WTC11 (cell line): ENCODE data around the gene NACC2. TPM values are rescaled to one million over a fixed set of nuclear protein-coding genes. Genes with fewer than 3 reads are reported as not detected.

Experiments used
- ETV6 ChIP-seq: sonication (generic); formaldehyde crosslinking; IDR thresholded peaks from 2 replicates; pipeline ENCODE4 v1.8.1; 2022; ENCODE audit warnings: mild to moderate bottlenecking, missing genetic modification reagents
- GABPB1 ChIP-seq: sonication (generic); formaldehyde crosslinking; IDR thresholded peaks from 2 replicates; pipeline ENCODE4 v1.8.1; 2023; ENCODE audit warnings: mild to moderate bottlenecking, missing genetic modification reagents
- JAZF1 ChIP-seq: fragments of 250-450 bp; sonication (Bioruptor Pico); IDR thresholded peaks from 2 replicates; pipeline ENCODE4 v1.9.0; 2021; ENCODE audit warnings: moderate library complexity, mild to moderate bottlenecking, inconsistent platforms
- JUN ChIP-seq: sonication (generic); formaldehyde crosslinking; IDR thresholded peaks from 2 replicates; pipeline ENCODE4 v1.8.0; 2023; ENCODE audit warnings: mild to moderate bottlenecking, missing genetic modification reagents
- NFATC4 ChIP-seq: fragments of 250-450 bp; sonication (Bioruptor Pico); IDR thresholded peaks from 2 replicates; pipeline ENCODE4 v1.9.0; 2021; ENCODE audit warnings: mild to moderate bottlenecking
- NFE2L1 ChIP-seq: sonication (generic); formaldehyde crosslinking; IDR thresholded peaks from 2 replicates; pipeline ENCODE4 v1.8.1; 2023; ENCODE audit warnings: missing genetic modification reagents
- NR2C2 ChIP-seq: sonication (generic); formaldehyde crosslinking; IDR thresholded peaks from 2 replicates; pipeline ENCODE4 v1.8.0; 2022; ENCODE audit warnings: mild to moderate bottlenecking, missing genetic modification reagents
- NR3C1 ChIP-seq: sonication (generic); formaldehyde crosslinking; conservative IDR thresholded peaks from 2 replicates; pipeline ENCODE4 v1.8.1; 2023; ENCODE audit warnings: low read depth, mild to moderate bottlenecking, missing genetic modification reagents
- SOX15 ChIP-seq: fragments of 250-450 bp; sonication (Bioruptor Pico); IDR thresholded peaks from 2 replicates; pipeline ENCODE4 v1.9.0; 2021; ENCODE audit warnings: mild to moderate bottlenecking
- TCF7 ChIP-seq: sonication (generic); formaldehyde crosslinking; IDR thresholded peaks from 2 replicates; pipeline ENCODE4 v1.8.0; 2022; ENCODE audit warnings: mild to moderate bottlenecking, low read depth, missing genetic modification reagents, moderate library complexity
- TP53 ChIP-seq: sonication (generic); formaldehyde crosslinking; IDR thresholded peaks from 2 replicates; pipeline ENCODE4 v1.8.1; 2023; ENCODE audit warnings: mild to moderate bottlenecking, missing genetic modification reagents
- ZBTB21 ChIP-seq: sonication (generic); formaldehyde crosslinking; IDR thresholded peaks from 2 replicates; pipeline ENCODE4 v1.8.1; 2023; ENCODE audit warnings: mild to moderate bottlenecking, missing genetic modification reagents, borderline replicate concordance
- ZNF317 ChIP-seq: sonication (generic); formaldehyde crosslinking; IDR thresholded peaks from 2 replicates; pipeline ENCODE4 v1.8.1; 2023; ENCODE audit warnings: low read depth, mild to moderate bottlenecking, moderate library complexity, missing genetic modification reagents, borderline replicate concordance
- total RNA-seq: library from RNA; stranded (reverse); gene quantifications from 3 replicates; pipeline ENCODE4 v1.2.3, GENCODE V29; 2021
- TF ChIP-seq, protein P1 (sequence below): sonication (generic); formaldehyde crosslinking; IDR thresholded peaks from 2 replicates; pipeline ENCODE4 v1.8.1; 2023; ENCODE audit warnings: mild to moderate bottlenecking, missing genetic modification reagents
- TF ChIP-seq, protein P2 (sequence below): sonication (generic); formaldehyde crosslinking; IDR thresholded peaks from 2 replicates; pipeline ENCODE4 v1.8.1; 2023; ENCODE audit warnings: mild to moderate bottlenecking, missing genetic modification reagents
- TF ChIP-seq, protein P3 (sequence below): fragments of 250-450 bp; sonication (Bioruptor Pico); IDR thresholded peaks from 2 replicates; pipeline ENCODE4 v1.8.0; 2021; ENCODE audit warnings: mild to moderate bottlenecking
- TF ChIP-seq, protein P4 (sequence below): sonication (generic); formaldehyde crosslinking; IDR thresholded peaks from 2 replicates; pipeline ENCODE4 v1.8.0; 2022; ENCODE audit warnings: mild to moderate bottlenecking, missing genetic modification reagents
- TF ChIP-seq, protein P5 (sequence below): fragments of 250-450 bp; sonication (Bioruptor Pico); IDR thresholded peaks from 2 replicates; pipeline ENCODE4 v2.1.2; 2022; ENCODE audit warnings: mild to moderate bottlenecking, moderate library complexity
- TF ChIP-seq, protein P6 (sequence below): sonication (generic); formaldehyde crosslinking; IDR thresholded peaks from 2 replicates; pipeline ENCODE4 v1.8.1; 2023; ENCODE audit warnings: mild to moderate bottlenecking, moderate library complexity, missing genetic modification reagents
- TF ChIP-seq, protein P7 (sequence below): sonication (generic); formaldehyde crosslinking; IDR thresholded peaks from 2 replicates; pipeline ENCODE4 v1.8.1; 2023; ENCODE audit warnings: mild to moderate bottlenecking, missing genetic modification reagents, moderate library complexity
- TF ChIP-seq, protein P8 (sequence below): sonication (generic); formaldehyde crosslinking; IDR thresholded peaks from 2 replicates; pipeline ENCODE4 v1.8.1; 2022; ENCODE audit warnings: missing genetic modification reagents, borderline replicate concordance
- TF ChIP-seq, protein P9 (sequence below): sonication (generic); formaldehyde crosslinking; IDR thresholded peaks from 2 replicates; pipeline ENCODE4 v1.8.1; 2023; ENCODE audit warnings: mild to moderate bottlenecking, missing genetic modification reagents, moderate library complexity
- TF ChIP-seq, protein P10 (sequence below): sonication (generic); formaldehyde crosslinking; conservative IDR thresholded peaks from 2 replicates; pipeline ENCODE4 v1.8.1; 2023; ENCODE audit warnings: mild to moderate bottlenecking, low read depth, missing genetic modification reagents, moderate library complexity

Gene NACC2
- total RNA-seq, 1 experiment from 2014 or later = 17.1 TPM

DNA sequence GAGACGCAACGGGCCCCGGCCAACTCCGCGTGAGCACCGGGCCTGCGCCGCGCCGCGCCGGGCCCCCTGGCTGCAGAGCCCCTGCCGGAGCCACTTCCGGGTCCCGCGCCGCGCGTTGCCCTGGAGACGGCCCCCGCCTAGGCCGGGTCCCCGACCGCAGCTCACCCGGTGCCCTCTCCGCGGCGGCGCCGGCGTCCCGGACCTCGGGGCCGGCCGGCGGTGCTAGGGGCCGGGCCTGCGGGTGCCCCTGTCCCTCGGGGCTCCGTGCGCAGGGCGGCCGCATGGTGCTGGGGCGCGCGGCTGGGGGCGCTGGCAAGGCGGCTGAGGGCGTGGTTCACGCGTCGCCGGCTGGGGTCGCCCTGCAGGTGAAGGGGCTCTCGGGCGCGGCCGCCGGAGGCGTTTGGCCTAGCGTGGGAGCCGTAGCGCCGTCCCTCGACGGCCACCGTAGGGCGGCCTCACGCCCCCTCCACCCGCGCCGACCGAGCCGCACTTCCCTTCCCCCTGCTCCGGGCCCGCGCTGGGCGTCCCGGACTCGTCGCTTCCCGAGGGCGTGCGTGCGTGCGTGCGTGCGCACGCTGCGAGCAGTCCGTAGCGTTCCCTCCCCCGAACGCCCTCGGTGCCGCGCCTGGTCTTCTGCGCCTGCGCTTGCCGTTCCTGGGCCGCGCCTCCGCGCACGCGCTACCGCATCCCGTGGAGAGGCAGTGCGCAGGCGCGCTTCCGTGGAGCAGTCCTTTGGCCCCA, 23.4 kb upstream of the NACC2 start, which contains the start of gene TMEM250 (continued):
- TF ChIP-seq TCF7 (CRISPR knock-in tag) (no peak), ETV6 (CRISPR knock-in tag) (peak; percentile 67; the same call in 1 of the 2 replicates), NFATC4 (CRISPR knock-in tag) (no peak), ZBTB21 (CRISPR knock-in tag) (no peak), NFE2L1 (CRISPR knock-in tag) (no peak), JAZF1 (no peak), NR3C1 (0 out of 2 replicates have a peak, but pooled peaks have one; percentile 80), NR2C2 (CRISPR knock-in tag) (no peak), ZNF317 (CRISPR knock-in tag) (0 out of 2 replicates have a peak, but pooled peaks have one; percentile 3), JUN (CRISPR knock-in tag) (peak; percentile 28; the same call in 1 of the 2 replicates), TP53 (CRISPR knock-in tag) (no peak; the same call in none of the 2 replicates), SOX15 (CRISPR knock-in tag) (no peak), GABPB1 (CRISPR knock-in tag) (peak; percentile 54; the same call in 1 of the 2 replicates)
- TF ChIP-seq, protein P1, sequence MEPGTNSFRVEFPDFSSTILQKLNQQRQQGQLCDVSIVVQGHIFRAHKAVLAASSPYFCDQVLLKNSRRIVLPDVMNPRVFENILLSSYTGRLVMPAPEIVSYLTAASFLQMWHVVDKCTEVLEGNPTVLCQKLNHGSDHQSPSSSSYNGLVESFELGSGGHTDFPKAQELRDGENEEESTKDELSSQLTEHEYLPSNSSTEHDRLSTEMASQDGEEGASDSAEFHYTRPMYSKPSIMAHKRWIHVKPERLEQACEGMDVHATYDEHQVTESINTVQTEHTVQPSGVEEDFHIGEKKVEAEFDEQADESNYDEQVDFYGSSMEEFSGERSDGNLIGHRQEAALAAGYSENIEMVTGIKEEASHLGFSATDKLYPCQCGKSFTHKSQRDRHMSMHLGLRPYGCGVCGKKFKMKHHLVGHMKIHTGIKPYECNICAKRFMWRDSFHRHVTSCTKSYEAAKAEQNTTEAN (CRISPR knock-in tag) = peak; percentile 94
- TF ChIP-seq, protein P2, sequence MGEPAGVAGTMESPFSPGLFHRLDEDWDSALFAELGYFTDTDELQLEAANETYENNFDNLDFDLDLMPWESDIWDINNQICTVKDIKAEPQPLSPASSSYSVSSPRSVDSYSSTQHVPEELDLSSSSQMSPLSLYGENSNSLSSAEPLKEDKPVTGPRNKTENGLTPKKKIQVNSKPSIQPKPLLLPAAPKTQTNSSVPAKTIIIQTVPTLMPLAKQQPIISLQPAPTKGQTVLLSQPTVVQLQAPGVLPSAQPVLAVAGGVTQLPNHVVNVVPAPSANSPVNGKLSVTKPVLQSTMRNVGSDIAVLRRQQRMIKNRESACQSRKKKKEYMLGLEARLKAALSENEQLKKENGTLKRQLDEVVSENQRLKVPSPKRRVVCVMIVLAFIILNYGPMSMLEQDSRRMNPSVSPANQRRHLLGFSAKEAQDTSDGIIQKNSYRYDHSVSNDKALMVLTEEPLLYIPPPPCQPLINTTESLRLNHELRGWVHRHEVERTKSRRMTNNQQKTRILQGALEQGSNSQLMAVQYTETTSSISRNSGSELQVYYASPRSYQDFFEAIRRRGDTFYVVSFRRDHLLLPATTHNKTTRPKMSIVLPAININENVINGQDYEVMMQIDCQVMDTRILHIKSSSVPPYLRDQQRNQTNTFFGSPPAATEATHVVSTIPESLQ (CRISPR knock-in tag) = no peak
- TF ChIP-seq, protein P3, sequence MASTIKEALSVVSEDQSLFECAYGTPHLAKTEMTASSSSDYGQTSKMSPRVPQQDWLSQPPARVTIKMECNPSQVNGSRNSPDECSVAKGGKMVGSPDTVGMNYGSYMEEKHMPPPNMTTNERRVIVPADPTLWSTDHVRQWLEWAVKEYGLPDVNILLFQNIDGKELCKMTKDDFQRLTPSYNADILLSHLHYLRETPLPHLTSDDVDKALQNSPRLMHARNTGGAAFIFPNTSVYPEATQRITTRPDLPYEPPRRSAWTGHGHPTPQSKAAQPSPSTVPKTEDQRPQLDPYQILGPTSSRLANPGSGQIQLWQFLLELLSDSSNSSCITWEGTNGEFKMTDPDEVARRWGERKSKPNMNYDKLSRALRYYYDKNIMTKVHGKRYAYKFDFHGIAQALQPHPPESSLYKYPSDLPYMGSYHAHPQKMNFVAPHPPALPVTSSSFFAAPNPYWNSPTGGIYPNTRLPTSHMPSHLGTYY (CRISPR knock-in tag) = no peak
- TF ChIP-seq, protein P4, sequence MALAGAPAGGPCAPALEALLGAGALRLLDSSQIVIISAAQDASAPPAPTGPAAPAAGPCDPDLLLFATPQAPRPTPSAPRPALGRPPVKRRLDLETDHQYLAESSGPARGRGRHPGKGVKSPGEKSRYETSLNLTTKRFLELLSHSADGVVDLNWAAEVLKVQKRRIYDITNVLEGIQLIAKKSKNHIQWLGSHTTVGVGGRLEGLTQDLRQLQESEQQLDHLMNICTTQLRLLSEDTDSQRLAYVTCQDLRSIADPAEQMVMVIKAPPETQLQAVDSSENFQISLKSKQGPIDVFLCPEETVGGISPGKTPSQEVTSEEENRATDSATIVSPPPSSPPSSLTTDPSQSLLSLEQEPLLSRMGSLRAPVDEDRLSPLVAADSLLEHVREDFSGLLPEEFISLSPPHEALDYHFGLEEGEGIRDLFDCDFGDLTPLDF (CRISPR knock-in tag) = peak; percentile 84; the same call in 1 of the 2 replicates
- TF ChIP-seq, protein P5, sequence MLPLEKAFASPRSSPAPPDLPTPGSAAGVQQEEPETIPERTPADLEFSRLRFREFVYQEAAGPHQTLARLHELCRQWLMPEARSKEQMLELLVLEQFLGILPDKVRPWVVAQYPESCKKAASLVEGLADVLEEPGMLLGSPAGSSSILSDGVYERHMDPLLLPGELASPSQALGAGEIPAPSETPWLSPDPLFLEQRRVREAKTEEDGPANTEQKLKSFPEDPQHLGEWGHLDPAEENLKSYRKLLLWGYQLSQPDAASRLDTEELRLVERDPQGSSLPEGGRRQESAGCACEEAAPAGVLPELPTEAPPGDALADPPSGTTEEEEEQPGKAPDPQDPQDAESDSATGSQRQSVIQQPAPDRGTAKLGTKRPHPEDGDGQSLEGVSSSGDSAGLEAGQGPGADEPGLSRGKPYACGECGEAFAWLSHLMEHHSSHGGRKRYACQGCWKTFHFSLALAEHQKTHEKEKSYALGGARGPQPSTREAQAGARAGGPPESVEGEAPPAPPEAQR (CRISPR knock-in tag) = no peak
- TF ChIP-seq, protein P6, sequence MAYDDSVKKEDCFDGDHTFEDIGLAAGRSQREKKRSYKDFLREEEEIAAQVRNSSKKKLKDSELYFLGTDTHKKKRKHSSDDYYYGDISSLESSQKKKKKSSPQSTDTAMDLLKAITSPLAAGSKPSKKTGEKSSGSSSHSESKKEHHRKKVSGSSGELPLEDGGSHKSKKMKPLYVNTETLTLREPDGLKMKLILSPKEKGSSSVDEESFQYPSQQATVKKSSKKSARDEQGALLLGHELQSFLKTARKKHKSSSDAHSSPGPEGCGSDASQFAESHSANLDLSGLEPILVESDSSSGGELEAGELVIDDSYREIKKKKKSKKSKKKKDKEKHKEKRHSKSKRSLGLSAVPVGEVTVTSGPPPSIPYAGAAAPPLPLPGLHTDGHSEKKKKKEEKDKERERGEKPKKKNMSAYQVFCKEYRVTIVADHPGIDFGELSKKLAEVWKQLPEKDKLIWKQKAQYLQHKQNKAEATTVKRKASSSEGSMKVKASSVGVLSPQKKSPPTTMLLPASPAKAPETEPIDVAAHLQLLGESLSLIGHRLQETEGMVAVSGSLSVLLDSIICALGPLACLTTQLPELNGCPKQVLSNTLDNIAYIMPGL = peak; percentile 45; the same call in 1 of the 2 replicates
- TF ChIP-seq, protein P7, sequence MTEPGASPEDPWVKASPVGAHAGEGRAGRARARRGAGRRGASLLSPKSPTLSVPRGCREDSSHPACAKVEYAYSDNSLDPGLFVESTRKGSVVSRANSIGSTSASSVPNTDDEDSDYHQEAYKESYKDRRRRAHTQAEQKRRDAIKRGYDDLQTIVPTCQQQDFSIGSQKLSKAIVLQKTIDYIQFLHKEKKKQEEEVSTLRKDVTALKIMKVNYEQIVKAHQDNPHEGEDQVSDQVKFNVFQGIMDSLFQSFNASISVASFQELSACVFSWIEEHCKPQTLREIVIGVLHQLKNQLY = no peak
- TF ChIP-seq, protein P8, sequence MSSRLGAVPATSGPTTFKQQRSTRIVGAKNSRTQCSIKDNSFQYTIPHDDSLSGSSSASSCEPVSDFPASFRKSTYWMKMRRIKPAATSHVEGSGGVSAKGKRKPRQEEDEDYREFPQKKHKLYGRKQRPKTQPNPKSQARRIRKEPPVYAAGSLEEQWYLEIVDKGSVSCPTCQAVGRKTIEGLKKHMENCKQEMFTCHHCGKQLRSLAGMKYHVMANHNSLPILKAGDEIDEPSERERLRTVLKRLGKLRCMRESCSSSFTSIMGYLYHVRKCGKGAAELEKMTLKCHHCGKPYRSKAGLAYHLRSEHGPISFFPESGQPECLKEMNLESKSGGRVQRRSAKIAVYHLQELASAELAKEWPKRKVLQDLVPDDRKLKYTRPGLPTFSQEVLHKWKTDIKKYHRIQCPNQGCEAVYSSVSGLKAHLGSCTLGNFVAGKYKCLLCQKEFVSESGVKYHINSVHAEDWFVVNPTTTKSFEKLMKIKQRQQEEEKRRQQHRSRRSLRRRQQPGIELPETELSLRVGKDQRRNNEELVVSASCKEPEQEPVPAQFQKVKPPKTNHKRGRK (CRISPR knock-in tag) = no peak
- TF ChIP-seq, protein P9, sequence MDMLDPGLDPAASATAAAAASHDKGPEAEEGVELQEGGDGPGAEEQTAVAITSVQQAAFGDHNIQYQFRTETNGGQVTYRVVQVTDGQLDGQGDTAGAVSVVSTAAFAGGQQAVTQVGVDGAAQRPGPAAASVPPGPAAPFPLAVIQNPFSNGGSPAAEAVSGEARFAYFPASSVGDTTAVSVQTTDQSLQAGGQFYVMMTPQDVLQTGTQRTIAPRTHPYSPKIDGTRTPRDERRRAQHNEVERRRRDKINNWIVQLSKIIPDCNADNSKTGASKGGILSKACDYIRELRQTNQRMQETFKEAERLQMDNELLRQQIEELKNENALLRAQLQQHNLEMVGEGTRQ (CRISPR knock-in tag) = peak; percentile 14; the same call in 1 of the 2 replicates
- TF ChIP-seq, protein P10, sequence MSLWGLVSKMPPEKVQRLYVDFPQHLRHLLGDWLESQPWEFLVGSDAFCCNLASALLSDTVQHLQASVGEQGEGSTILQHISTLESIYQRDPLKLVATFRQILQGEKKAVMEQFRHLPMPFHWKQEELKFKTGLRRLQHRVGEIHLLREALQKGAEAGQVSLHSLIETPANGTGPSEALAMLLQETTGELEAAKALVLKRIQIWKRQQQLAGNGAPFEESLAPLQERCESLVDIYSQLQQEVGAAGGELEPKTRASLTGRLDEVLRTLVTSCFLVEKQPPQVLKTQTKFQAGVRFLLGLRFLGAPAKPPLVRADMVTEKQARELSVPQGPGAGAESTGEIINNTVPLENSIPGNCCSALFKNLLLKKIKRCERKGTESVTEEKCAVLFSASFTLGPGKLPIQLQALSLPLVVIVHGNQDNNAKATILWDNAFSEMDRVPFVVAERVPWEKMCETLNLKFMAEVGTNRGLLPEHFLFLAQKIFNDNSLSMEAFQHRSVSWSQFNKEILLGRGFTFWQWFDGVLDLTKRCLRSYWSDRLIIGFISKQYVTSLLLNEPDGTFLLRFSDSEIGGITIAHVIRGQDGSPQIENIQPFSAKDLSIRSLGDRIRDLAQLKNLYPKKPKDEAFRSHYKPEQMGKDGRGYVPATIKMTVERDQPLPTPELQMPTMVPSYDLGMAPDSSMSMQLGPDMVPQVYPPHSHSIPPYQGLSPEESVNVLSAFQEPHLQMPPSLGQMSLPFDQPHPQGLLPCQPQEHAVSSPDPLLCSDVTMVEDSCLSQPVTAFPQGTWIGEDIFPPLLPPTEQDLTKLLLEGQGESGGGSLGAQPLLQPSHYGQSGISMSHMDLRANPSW = no peak; the same call in 1 of the 2 replicates
